SK-N-MC (cell line): ENCODE data around the gene CDC42BPB.

ENCODE experiments used
- DNase-seq: peaks from one replicate; pipeline ENCODE4 v3.0.0-alpha.2; 2011; ENCODE audit warnings: low read depth, low spot score
- H3K27ac ChIP-seq: fragments of 200-600 bp; sonication (generic); 2 replicates; pipeline ENCODE4 v1.5.1; 2016; ENCODE audit warnings: mixed run types
- H3K36me3 ChIP-seq: fragments of 200-600 bp; sonication (generic); 2 replicates; pipeline ENCODE4 v1.6.1; 2017; ENCODE audit warnings: antibody characterized with exemption, low read length, mixed read lengths; ENCODE audit not compliant: insufficient read depth
- H3K4me3 ChIP-seq: fragments of 200-600 bp; sonication (generic); 2 replicates; pipeline ENCODE4 v1.5.1; 2016
- H3K9ac ChIP-seq: fragments of 200-600 bp; sonication (generic); 2 replicates; pipeline ENCODE4 v1.8.0; 2017; ENCODE audit warnings: mixed run types, mixed read lengths; ENCODE audit not compliant: insufficient read length
- H3K9me3 ChIP-seq: fragments of 200-600 bp; sonication (generic); 2 replicates; pipeline ENCODE4 v1.6.1; 2017; ENCODE audit warnings: low read depth, mild to moderate bottlenecking, antibody characterized with exemption, low read length, moderate library complexity, mixed read lengths
- EZH2 ChIP-seq: fragments of 200-600 bp; sonication (generic); IDR thresholded peaks from one replicate; pipeline ENCODE4 v1.6.1; 2017; ENCODE audit warnings: antibody characterized with exemption
- FOXP2 ChIP-seq: optimal IDR thresholded peaks from 2 replicates; pipeline ENCODE3; 2011; ENCODE audit warnings: mild to moderate bottlenecking, moderate library complexity; ENCODE audit not compliant: insufficient read depth; ENCODE audit errors: extremely low read length, control extremely low read depth
- POLR2AphosphoS5 ChIP-seq: IDR thresholded peaks from 2 replicates; pipeline ENCODE4 v1.6.1; 2012; ENCODE audit warnings: mild to moderate bottlenecking, low read depth, low read length, borderline replicate concordance

The CDC42BPB gene

GRCh38 chr14:103081951-103082350 lies 24.6 kb upstream of the CDC42BPB start:
- Histone ChIP-seq H3K9ac (no peak overlapping the region), H3K36me3 (no peaks in the 10 kb centered on the region), H3K9me3 (no peaks in the 10 kb centered on the region), H3K27ac (no peak overlapping the region), H3K4me3 (no peak overlapping the region)
- no peak for DNase-seq
- TF ChIP-seq FOXP2 (no peak), EZH2 (no peak), POLR2AphosphoS5 (no peak)

- no peaks in the 10 kb centered on the region for H3K36me3 ChIP-seq
- TF ChIP-seq FOXP2 (no peak), EZH2 (no peak), POLR2AphosphoS5 (no peak)
- DNase-seq, result no peak
- H3K4me3 ChIP-seq, result no peak overlapping the region
- no peak overlapping the region for H3K27ac ChIP-seq
- no peak overlapping the region for H3K9ac ChIP-seq
- no peaks in the 10 kb centered on the region for H3K9me3 ChIP-seq
These were observed 21.7 kb upstream of the CDC42BPB start for GRCh38 chr14:103078860-103079587.

- H3K36me3 ChIP-seq, result no peaks in the 10 kb centered on the region
- H3K9me3 ChIP-seq, result no peaks in the 10 kb centered on the region
- H3K4me3 ChIP-seq, result no peak overlapping the region
- H3K27ac ChIP-seq, result no peak overlapping the region
- peak; percentile 58 for DNase-seq
- no peak overlapping the region for H3K9ac ChIP-seq
- TF ChIP-seq POLR2AphosphoS5 (no peak), FOXP2 (no peak), EZH2 (no peak)
These were observed 21.0 kb upstream of the CDC42BPB start for GRCh38 chr14:103078420-103078749.

GRCh38 chr14:103074729-103075367 lies 17.5 kb upstream of the CDC42BPB start:
- H3K27ac ChIP-seq, result no peak overlapping the region
- H3K4me3 ChIP-seq, result peak overlapping the region; percentile 71
- H3K9ac ChIP-seq, result no peak overlapping the region
- no peaks in the 10 kb centered on the region for H3K36me3 ChIP-seq
- no peak for DNase-seq
- TF ChIP-seq FOXP2 (no peak), POLR2AphosphoS5 (no peak), EZH2 (no peak)
- H3K9me3 ChIP-seq, result no peaks in the 10 kb centered on the region

GRCh38 chr14:103073876-103074728 lies 16.8 kb upstream of the CDC42BPB start:
- H3K9me3 ChIP-seq, result no peaks in the 10 kb centered on the region
- no peaks in the 10 kb centered on the region for H3K36me3 ChIP-seq
- DNase-seq, result no peak
- H3K4me3 ChIP-seq, result no peak overlapping the region
- TF ChIP-seq POLR2AphosphoS5, result no peak
- TF ChIP-seq FOXP2, result no peak
- TF ChIP-seq EZH2, result no peak
- H3K27ac ChIP-seq, result no peak overlapping the region
- no peak overlapping the region for H3K9ac ChIP-seq

GRCh38 chr14:103073367-103073875 lies 16.1 kb upstream of the CDC42BPB start:
- no peaks in the 10 kb centered on the region for H3K36me3 ChIP-seq
- DNase-seq, result no peak
- H3K27ac ChIP-seq, result no peak overlapping the region
- H3K9me3 ChIP-seq, result no peaks in the 10 kb centered on the region
- no peak overlapping the region for H3K9ac ChIP-seq
- no peak for TF ChIP-seq POLR2AphosphoS5
- no peak for TF ChIP-seq FOXP2
- TF ChIP-seq EZH2, result no peak
- H3K4me3 ChIP-seq, result no peak overlapping the region

GRCh38 chr14:103072595-103073366 lies 15.4 kb upstream of the CDC42BPB start:
- Histone ChIP-seq H3K9me3 (no peaks in the 10 kb centered on the region), H3K4me3 (no peak overlapping the region), H3K27ac (no peak overlapping the region), H3K36me3 (no peaks in the 10 kb centered on the region), H3K9ac (no peak overlapping the region)
- DNase-seq, result no peak
- TF ChIP-seq EZH2 (no peak), FOXP2 (no peak), POLR2AphosphoS5 (no peak)
